Measurements from ENCODE around the gene BPIFB2. TPM values are rescaled to one million over a fixed set of nuclear protein-coding genes. Genes with fewer than 3 reads are reported as not detected.

BPIFB2 gene
- total and polyA plus RNA-seq, 4 donors, result 0.33 to 3.7 (median 1.5) TPM

GRCh38 chr20:32987044-32987825 is 20.3 kb upstream of the BPIFB2 start:
- Histone ChIP-seq H3K9me3 (ENCODE audit: control insufficient read depth in 4 of 4, low read length in 3 of 4) (no peaks in the 10 kb centered on the region), H3K27ac (ENCODE audit: low read depth in 1 of 2, low read length in 2 of 2) (no peak overlapping the region), H3K36me3 (ENCODE audit: control insufficient read depth in 4 of 4, insufficient read depth in 3 of 4, low read depth in 1 of 4, low read length in 3 of 4) (no peaks in the 10 kb centered on the region), H3K4me1 (ENCODE audit: control insufficient read depth in 4 of 4, insufficient read depth in 4 of 4, low read length in 3 of 4) (no peaks in the 10 kb centered on the region), H3K9ac (ENCODE audit: low read depth in 1 of 2, low read length in 2 of 2) (no peak overlapping the region), H3K4me3 (ENCODE audit: low read depth in 1 of 3, low read length in 3 of 3) (no peak overlapping the region), H3K27me3 (ENCODE audit: control insufficient read depth in 4 of 4, insufficient read depth in 4 of 4, low read length in 3 of 4) (no peaks in the 10 kb centered on the region)
- DNase-seq (ENCODE audit: low spot score), result no peak
- 90% methylated on average over 11 of the region's 11 CpGs for WGBS
- TF ChIP-seq TAF1 (conservative IDR thresholded peaks at IDR 0.05) (no peak), JUND (IDR thresholded peaks at IDR 0.05) (no peak), EGR1 (IDR thresholded peaks at IDR 0.05; ENCODE audit: low read depth in 2 of 2) (no peak), SP1 (IDR thresholded peaks at IDR 0.05) (no peak), GABPA (IDR thresholded peaks at IDR 0.05 in 1 of 2, conservative IDR thresholded peaks at IDR 0.05 in 1 of 2) (no peak), ATF3 (IDR thresholded peaks at IDR 0.05) (no peak), RXRA (IDR thresholded peaks at IDR 0.05) (no peak)

GRCh38 chr20:32988008-32988407 is 19.5 kb upstream of the BPIFB2 start:
- Histone ChIP-seq H3K9me3 (ENCODE audit: control insufficient read depth in 4 of 4, low read length in 3 of 4) (no peaks in the 10 kb centered on the region), H3K27me3 (ENCODE audit: control insufficient read depth in 4 of 4, insufficient read depth in 4 of 4, low read length in 3 of 4) (no peaks in the 10 kb centered on the region), H3K4me3 (ENCODE audit: low read depth in 1 of 3, low read length in 3 of 3) (no peak overlapping the region), H3K36me3 (ENCODE audit: control insufficient read depth in 4 of 4, insufficient read depth in 3 of 4, low read depth in 1 of 4, low read length in 3 of 4) (no peaks in the 10 kb centered on the region), H3K27ac (ENCODE audit: low read depth in 1 of 2, low read length in 2 of 2) (no peak overlapping the region), H3K4me1 (ENCODE audit: control insufficient read depth in 4 of 4, insufficient read depth in 4 of 4, low read length in 3 of 4) (no peaks in the 10 kb centered on the region), H3K9ac (ENCODE audit: low read depth in 1 of 2, low read length in 2 of 2) (no peak overlapping the region)
- WGBS, result 87% methylated on average over 16 of the region's 16 CpGs
- TF ChIP-seq ZBTB33 (IDR thresholded peaks at IDR 0.05) (no peak), YY1 (IDR thresholded peaks at IDR 0.05) (no peak), ATF3 (IDR thresholded peaks at IDR 0.05) (no peak), HNF4G (IDR thresholded peaks at IDR 0.05) (no peak), FOXA2 (IDR thresholded peaks at IDR 0.05) (no peak), JUND (IDR thresholded peaks at IDR 0.05) (no peak), NR2F2 (IDR thresholded peaks at IDR 0.05) (no peak), TAF1 (conservative IDR thresholded peaks at IDR 0.05) (no peak), SP1 (IDR thresholded peaks at IDR 0.05) (no peak)
- DNase-seq (ENCODE audit: low spot score), result no peak

- H3K9me3 ChIP-seq (ENCODE audit: control insufficient read depth in 4 of 4, low read length in 3 of 4), result no peaks in the 10 kb centered on the region
- H3K9ac ChIP-seq (ENCODE audit: low read depth in 1 of 2, low read length in 2 of 2), result no peak overlapping the region
- no peak for TF ChIP-seq ZBTB33 (IDR thresholded peaks at IDR 0.05)
- no peak for TF ChIP-seq JUND (IDR thresholded peaks at IDR 0.05)
- TF ChIP-seq TAF1 (conservative IDR thresholded peaks at IDR 0.05), result no peak
- TF ChIP-seq REST (IDR thresholded peaks at IDR 0.05), result no peak
- TF ChIP-seq GABPA (IDR thresholded peaks at IDR 0.05 in 1 of 2, conservative IDR thresholded peaks at IDR 0.05 in 1 of 2), result no peak
- no peak for TF ChIP-seq RXRA (IDR thresholded peaks at IDR 0.05)
- no peak for TF ChIP-seq SP1 (IDR thresholded peaks at IDR 0.05)
- H3K36me3 ChIP-seq (ENCODE audit: control insufficient read depth in 4 of 4, insufficient read depth in 3 of 4, low read depth in 1 of 4, low read length in 3 of 4), result no peaks in the 10 kb centered on the region
- no peak overlapping the region for H3K27ac ChIP-seq (ENCODE audit: low read depth in 1 of 2, low read length in 2 of 2)
- H3K4me3 ChIP-seq (ENCODE audit: low read depth in 1 of 3, low read length in 3 of 3), result no peak overlapping the region
- DNase-seq (ENCODE audit: low spot score), result no peak
- WGBS, result 84% methylated on average over 14 of the region's 14 CpGs
- no peaks in the 10 kb centered on the region for H3K27me3 ChIP-seq (ENCODE audit: control insufficient read depth in 4 of 4, insufficient read depth in 4 of 4, low read length in 3 of 4)
- H3K4me1 ChIP-seq (ENCODE audit: control insufficient read depth in 4 of 4, insufficient read depth in 4 of 4, low read length in 3 of 4), result no peaks in the 10 kb centered on the region
Measured at GRCh38 chr20:32989507-32990283, 17.8 kb upstream of the BPIFB2 start.

All from liver (tissue), 9 donors.